ENCODE measurements around the gene CER1.

The CER1 gene

GRCh38 chr9:14760060-14760459, 37.5 kb upstream of the CER1 start:
- no peak overlapping the region for H3K4me3 ChIP-seq (replicated peaks in 1 of 2; ENCODE audit: low read depth in 2 of 2, low read length in 2 of 2)
- TF ChIP-seq CTCF (IDR thresholded peaks at IDR 0.05; ENCODE audit: low read depth, low read length): no peak
- DNase-seq (ENCODE audit: low read depth in 2 of 2): no peak

- TF ChIP-seq CTCF (IDR thresholded peaks at IDR 0.05; ENCODE audit: low read depth, low read length): no peak
- no peak overlapping the region for H3K4me3 ChIP-seq (replicated peaks in 1 of 2; ENCODE audit: low read depth in 2 of 2, low read length in 2 of 2)
- DNase-seq (ENCODE audit: low read depth in 2 of 2): no peak
Observed at GRCh38 chr9:14756291-14756690, 33.8 kb upstream of the CER1 start.

GRCh38 chr9:14752871-14753270, 30.3 kb upstream of the CER1 start:
- no peak for DNase-seq (ENCODE audit: low read depth in 2 of 2)
- no peak overlapping the region for H3K4me3 ChIP-seq (replicated peaks in 1 of 2; ENCODE audit: low read depth in 2 of 2, low read length in 2 of 2)
- TF ChIP-seq CTCF (IDR thresholded peaks at IDR 0.05; ENCODE audit: low read depth, low read length): no peak

- TF ChIP-seq CTCF (IDR thresholded peaks at IDR 0.05; ENCODE audit: low read depth, low read length): no peak
- DNase-seq (ENCODE audit: low read depth in 2 of 2): peak in 1 of 2 donors; percentile 26
- no peak overlapping the region for H3K4me3 ChIP-seq (replicated peaks in 1 of 2; ENCODE audit: low read depth in 2 of 2, low read length in 2 of 2)
Observed at GRCh38 chr9:14752271-14752670, 29.7 kb upstream of the CER1 start.

- no peak overlapping the region for H3K4me3 ChIP-seq (replicated peaks in 1 of 2; ENCODE audit: low read depth in 2 of 2, low read length in 2 of 2)
- peak; percentile 11 to 33 for DNase-seq (ENCODE audit: low read depth in 2 of 2)
- no peak for TF ChIP-seq CTCF (IDR thresholded peaks at IDR 0.05; ENCODE audit: low read depth, low read length)
Observed at GRCh38 chr9:14750821-14751220, 28.3 kb upstream of the CER1 start.

- no peak overlapping the region for H3K4me3 ChIP-seq (replicated peaks in 1 of 2; ENCODE audit: low read depth in 2 of 2, low read length in 2 of 2)
- DNase-seq (ENCODE audit: low read depth in 2 of 2): no peak
- TF ChIP-seq CTCF (IDR thresholded peaks at IDR 0.05; ENCODE audit: low read depth, low read length): no peak
Observed at GRCh38 chr9:14749741-14750211, 27.2 kb upstream of the CER1 start.

- no peak for DNase-seq (ENCODE audit: low read depth in 2 of 2)
- TF ChIP-seq CTCF (IDR thresholded peaks at IDR 0.05; ENCODE audit: low read depth, low read length): no peak
- H3K4me3 ChIP-seq (replicated peaks in 1 of 2; ENCODE audit: low read depth in 2 of 2, low read length in 2 of 2): no peak overlapping the region
Observed at GRCh38 chr9:14748373-14748772, 25.8 kb upstream of the CER1 start.
